ENCODE results near the gene FAM186B.
"Not testable (repeated sequence)": the region's sequence is repeated elsewhere in the genome, so short reads cannot be mapped to it uniquely, and the experiment has no call there.

The FAM186B gene

GRCh38 chr12:49605539-49605938, at the start of gene FAM186B:
TSS of gene FAM186B (minus strand) at chr12:49605639. CDS start at chr12:49605477, 162 bp downstream.
- ATAC-seq (ENCODE audit: low read depth); H3K9me3 ChIP-seq (ENCODE audit: severe bottlenecking); H3K36me3 ChIP-seq (ENCODE audit: low read depth); H3K27ac ChIP-seq (ENCODE audit: poor library complexity, severe bottlenecking); DNase-seq (ENCODE audit: low spot score); H3K4me1 ChIP-seq (ENCODE audit: insufficient read depth, poor library complexity, severe bottlenecking); H3K27me3 ChIP-seq (ENCODE audit: insufficient read depth, poor library complexity, severe bottlenecking); H3K4me3 ChIP-seq (ENCODE audit: severe bottlenecking): not testable (repeated sequence)

GRCh38 chr12:49654715-49655114, 49.3 kb upstream of the FAM186B start:
- H3K9me3 ChIP-seq (ENCODE audit: severe bottlenecking), result no peaks in the 10 kb centered on the region
- ATAC-seq (ENCODE audit: low read depth), result no peak

GRCh38 chr12:49652921-49653520, 47.6 kb upstream of the FAM186B start:
- Histone ChIP-seq H3K4me1 (ENCODE audit: insufficient read depth, poor library complexity, severe bottlenecking) (no peaks in the 10 kb centered on the region), H3K27me3 (ENCODE audit: insufficient read depth, poor library complexity, severe bottlenecking) (no peaks in the 10 kb centered on the region), H3K36me3 (ENCODE audit: low read depth) (peaks cover 3% of the 10 kb centered on the region; the same call in 1 of the 2 replicates), H3K4me3 (ENCODE audit: severe bottlenecking) (no peak overlapping the region), H3K27ac (ENCODE audit: poor library complexity, severe bottlenecking) (no peak overlapping the region), H3K9me3 (ENCODE audit: severe bottlenecking) (no peaks in the 10 kb centered on the region)
- ATAC-seq (ENCODE audit: low read depth), result no peak
- DNase-seq (ENCODE audit: low spot score), result no peak
- TF ChIP-seq CTCF (IDR thresholded peaks at IDR 0.05; ENCODE audit: poor library complexity, severe bottlenecking), result no peak

More at GRCh38 chr12:49654715-49655114, 49.3 kb upstream of the FAM186B start:
- no peaks in the 10 kb centered on the region; the same call in 1 of the 2 replicates for H3K36me3 ChIP-seq (ENCODE audit: low read depth)
- H3K4me1 ChIP-seq (ENCODE audit: insufficient read depth, poor library complexity, severe bottlenecking), result no peaks in the 10 kb centered on the region
- no peak for TF ChIP-seq CTCF (IDR thresholded peaks at IDR 0.05; ENCODE audit: poor library complexity, severe bottlenecking)
- DNase-seq (ENCODE audit: low spot score), result no peak
- no peaks in the 10 kb centered on the region for H3K27me3 ChIP-seq (ENCODE audit: insufficient read depth, poor library complexity, severe bottlenecking)
- H3K27ac ChIP-seq (ENCODE audit: poor library complexity, severe bottlenecking), result no peak overlapping the region
- no peak overlapping the region for H3K4me3 ChIP-seq (ENCODE audit: severe bottlenecking)

GRCh38 chr12:49651855-49652254, 46.4 kb upstream of the FAM186B start:
- Histone ChIP-seq H3K36me3 (ENCODE audit: low read depth) (peaks cover 3% of the 10 kb centered on the region; the same call in 1 of the 2 replicates), H3K27ac (ENCODE audit: poor library complexity, severe bottlenecking) (no peak overlapping the region), H3K4me3 (ENCODE audit: severe bottlenecking) (no peak overlapping the region), H3K27me3 (ENCODE audit: insufficient read depth, poor library complexity, severe bottlenecking) (no peaks in the 10 kb centered on the region), H3K9me3 (ENCODE audit: severe bottlenecking) (no peaks in the 10 kb centered on the region), H3K4me1 (ENCODE audit: insufficient read depth, poor library complexity, severe bottlenecking) (no peaks in the 10 kb centered on the region)
- no peak for ATAC-seq (ENCODE audit: low read depth)
- no peak for TF ChIP-seq CTCF (IDR thresholded peaks at IDR 0.05; ENCODE audit: poor library complexity, severe bottlenecking)
- DNase-seq (ENCODE audit: low spot score), result no peak

- no peak overlapping the region for H3K4me3 ChIP-seq (ENCODE audit: severe bottlenecking)
- ATAC-seq (ENCODE audit: low read depth), result no peak
- TF ChIP-seq CTCF (IDR thresholded peaks at IDR 0.05; ENCODE audit: poor library complexity, severe bottlenecking), result no peak
- H3K36me3 ChIP-seq (ENCODE audit: low read depth), result peaks cover 12% of the 10 kb centered on the region
- no peak for DNase-seq (ENCODE audit: low spot score)
- no peaks in the 10 kb centered on the region for H3K4me1 ChIP-seq (ENCODE audit: insufficient read depth, poor library complexity, severe bottlenecking)
- H3K9me3 ChIP-seq (ENCODE audit: severe bottlenecking), result no peaks in the 10 kb centered on the region
- no peaks in the 10 kb centered on the region for H3K27me3 ChIP-seq (ENCODE audit: insufficient read depth, poor library complexity, severe bottlenecking)
- no peak overlapping the region for H3K27ac ChIP-seq (ENCODE audit: poor library complexity, severe bottlenecking)
These were observed 44.5 kb upstream of the FAM186B start for GRCh38 chr12:49649892-49650291.
